Endothelial cell of umbilical vein (primary cell): ENCODE data around the gene EVI2B. TPM values are rescaled to one million over a fixed set of nuclear protein-coding genes. Genes with fewer than 3 reads are reported as not detected.
"Not testable (repeated sequence)": the region's sequence is repeated elsewhere in the genome, so short reads cannot be mapped to it uniquely, and the experiment has no call there.

Source experiments
- BruUV-seq: library from RNA; stranded (reverse); fragments of 400-500 nt; replicated peaks from 2 replicates; lab custom pipeline; 2021; lab: Mats Ljungman, UMichigan
- CTCF ChIA-PET: fragments of 300-600, 350-600 bp; sonication (Branson Sonifier 250); formaldehyde crosslinking; loops from one replicate; lab custom pipeline; 2021; ENCODE audit warnings: antibody characterized with exemption, inconsistent platforms; lab: Charles Lee
- POLR2A ChIA-PET: fragments of 300-600, 350-600 bp; sonication (Branson Sonifier 250); formaldehyde crosslinking; loops from one replicate; lab custom pipeline; 2021; ENCODE audit warnings: antibody characterized with exemption, inconsistent platforms; lab: Charles Lee
- DNase-seq: peaks from one replicate; pipeline ENCODE4 v3.0.0-alpha.2; 2011; ENCODE audit warnings: low read depth, low spot score
- FAIRE-seq: peaks from 2 replicates; lab custom pipeline; 2011; peaks lifted over from hg19 to GRCh38; lab: Jason Lieb, UNC
- H2AFZ ChIP-seq: 2 replicates; pipeline ENCODE4 v1.6.0; 2012; ENCODE audit warnings: low read depth, low read length, control low read depth, inconsistent platforms
- H3K27ac ChIP-seq: 2 replicates; pipeline ENCODE4 v1.5.1; 2011; ENCODE audit warnings: low read depth, mild to moderate bottlenecking, control low read depth, low read length, moderate library complexity; ENCODE audit not compliant: insufficient read depth
- H3K27me3 ChIP-seq, 2 experiments: 2 replicates each; pipeline versions ENCODE4 v1.6.0 to v1.6.1; 2011; ENCODE audit warnings: low read length in 2 of 2, mixed read lengths in 1 of 2; ENCODE audit not compliant: control insufficient read depth in 2 of 2, insufficient read depth in 2 of 2
- H3K36me3 ChIP-seq, 2 experiments: 2 replicates in 1 of 2; 3 replicates in 1 of 2; pipeline ENCODE4 v1.5.1; 2011; ENCODE audit warnings: low read length in 2 of 2, mild to moderate bottlenecking in 1 of 2, moderate library complexity in 1 of 2; ENCODE audit not compliant: control insufficient read depth in 2 of 2, insufficient read depth in 2 of 2; ENCODE audit errors: extremely low read depth in 1 of 2
- H3K4me1 ChIP-seq: 3 replicates; pipeline ENCODE4 v1.5.1; 2011; ENCODE audit warnings: mild to moderate bottlenecking, low read length; ENCODE audit not compliant: control insufficient read depth, insufficient read depth; ENCODE audit errors: extremely low read depth
- H3K4me2 ChIP-seq: 2 replicates; pipeline ENCODE4 v1.6.1; 2011; ENCODE audit warnings: low read length, control low read depth, mixed read lengths; ENCODE audit not compliant: insufficient read depth
- H3K4me3 ChIP-seq, 3 experiments: fragments of 200-600 bp in 1 of 3; sonication (generic), shearing (Covaris generic) in 1 of 3; replicated peaks in 1 of 3; 2 replicates each; pipeline ENCODE4 v1.5.1; 2011 to 2016; ENCODE audit warnings: control low read depth in 3 of 3, low read length in 3 of 3, mild to moderate bottlenecking in 2 of 3, inconsistent platforms in 1 of 3, low read depth in 1 of 3, moderate library complexity in 1 of 3; ENCODE audit not compliant: insufficient read depth in 1 of 3
- H3K79me2 ChIP-seq: 2 replicates; pipeline ENCODE4 v1.6.0; 2012; ENCODE audit warnings: low read length, inconsistent platforms; ENCODE audit not compliant: control insufficient read depth, insufficient read depth
- H3K9ac ChIP-seq: replicated peaks from 2 replicates; pipeline ENCODE3; 2011; ENCODE audit warnings: low read length, control low read depth; ENCODE audit not compliant: insufficient read depth; ENCODE audit errors: extremely low read depth
- H3K9me1 ChIP-seq: replicated peaks from 3 replicates; pipeline ENCODE4 v1.6.0; 2011; ENCODE audit warnings: mild to moderate bottlenecking, low read length; ENCODE audit not compliant: control insufficient read depth, insufficient read depth; ENCODE audit errors: extremely low read depth
- H3K9me3 ChIP-seq: replicated peaks from 2 replicates; pipeline ENCODE4 v1.5.1; 2012; ENCODE audit warnings: low read length, inconsistent platforms; ENCODE audit not compliant: control insufficient read depth, insufficient read depth
- H4K20me1 ChIP-seq: replicated peaks from 2 replicates; pipeline ENCODE3; 2011; ENCODE audit warnings: mild to moderate bottlenecking, low read length; ENCODE audit not compliant: control insufficient read depth, insufficient read depth; ENCODE audit errors: extremely low read depth
- EZH2 ChIP-seq: IDR thresholded peaks from 2 replicates; pipeline ENCODE4 v1.6.1; 2012; ENCODE audit warnings: borderline replicate concordance, low read depth, mild to moderate bottlenecking, moderate library complexity, low read length, inconsistent platforms; ENCODE audit not compliant: severe bottlenecking
- FOS ChIP-seq: IDR thresholded peaks from 2 replicates; pipeline ENCODE4 v1.6.1; 2011; ENCODE audit warnings: mild to moderate bottlenecking, low read length, moderate library complexity, borderline replicate concordance; ENCODE audit not compliant: insufficient read depth
- GATA2 ChIP-seq: IDR thresholded peaks from 2 replicates; pipeline ENCODE4 v1.7.0; 2011; ENCODE audit warnings: low read depth, mild to moderate bottlenecking, moderate library complexity, mixed read lengths, low read length; ENCODE audit not compliant: insufficient read length, insufficient read depth
- JUN ChIP-seq: IDR thresholded peaks from 2 replicates; pipeline ENCODE4 v1.6.1; 2011; ENCODE audit warnings: borderline replicate concordance, low read depth; ENCODE audit not compliant: insufficient read length, insufficient read depth
- POLR2A ChIP-seq: IDR thresholded peaks from 2 replicates; pipeline ENCODE4 v1.6.1; 2012; ENCODE audit warnings: low read depth, mild to moderate bottlenecking, control low read depth, low read length
- dilution Hi-C: fragments of 300-500 bp; cut with MboI; formaldehyde crosslinking; loops from one replicate; pipeline ENCODE4 v1.15.0; 2019; ENCODE audit warnings: low sequenced_read_pairs; ENCODE audit not compliant: extremely low pct_ligation_motif_present
- intact Hi-C: fragments of 100-400 bp; cut with micrococcal nuclease; formaldehyde crosslinking; loops from one replicate; pipeline ENCODE4 v1.10.0; 2022
- polyA plus RNA-seq, 4 experiments: library from polyadenylated mRNA; depleted of rRNA in 3 of 4; stranded (reverse) in 3 of 4; unstranded in 1 of 4; fragments of >200 nt; gene quantifications; 2 replicates each; pipeline versions ENCODE4 v1.2.1 to v1.2.3, GENCODE V29; 2011 to 2012; ENCODE audit warnings: missing spikeins in 1 of 4
- total RNA-seq: library from RNA; stranded (reverse); gene quantifications from 2 replicates; pipeline ENCODE4 v1.2.3, GENCODE V29; 2021

EVI2B gene
- total and polyA plus RNA-seq, 2 donors (not counting 3 experiments of a cell fraction or from before 2014, with no cell fraction given) = 1.7 to 1.9 TPM

GRCh38 chr17:31355935-31356334, 42.1 kb upstream of the EVI2B start:
- Histone ChIP-seq H2AFZ (no peak overlapping the region), H3K27ac (no peak overlapping the region), H3K9me3 (no peaks in the 10 kb centered on the region), H3K9ac (no peak overlapping the region), H3K4me1 (no peaks in the 10 kb centered on the region), H3K4me3 (no peak overlapping the region), H3K27me3 (no peaks in the 10 kb centered on the region), H4K20me1 (no peaks in the 10 kb centered on the region), H3K79me2 (no peaks in the 10 kb centered on the region), H3K4me2 (no peak overlapping the region), H3K9me1 (no peaks in the 10 kb centered on the region), H3K36me3 (peaks cover 0 to 5% of the 10 kb centered on the region in 2 experiments)
- ChIA-PET POLR2A (no interaction called here), CTCF (interaction anchor here (1.9 kb wide), 1 partner anchor 12 kb away, joined by 6 read pairs; no protein-coding TSS in a partner anchor)
- FAIRE-seq = no peak
- intact Hi-C loops = no loop called here
- TF ChIP-seq FOS (no peak), POLR2A (no peak), JUN (no peak)
- DNase-seq = no peak
- dilution Hi-C loops = no loop called here
- no TSS peak for BruUV-seq

- DNase-seq (no peak), FAIRE-seq (no peak)
- Histone ChIP-seq H2AFZ (no peak overlapping the region), H4K20me1 (no peaks in the 10 kb centered on the region), H3K36me3 (peaks cover 0 to 2% of the 10 kb centered on the region in 2 experiments), H3K4me2 (no peak overlapping the region), H3K9me3 (no peaks in the 10 kb centered on the region), H3K27ac (no peak overlapping the region), H3K4me3 (no peak overlapping the region), H3K27me3 (no peaks in the 10 kb centered on the region), H3K9me1 (no peaks in the 10 kb centered on the region), H3K9ac (no peak overlapping the region), H3K4me1 (no peaks in the 10 kb centered on the region), H3K79me2 (no peaks in the 10 kb centered on the region)
- dilution Hi-C loops = no loop called here
- BruUV-seq = no TSS peak
- CTCF ChIA-PET = interaction anchor here (0.6 to 1.0 kb wide), 2 partner anchors 37 to 40 kb away, joined by 3 to 4 read pairs; no protein-coding TSS in a partner anchor
- POLR2A ChIA-PET = no interaction called here
- intact Hi-C loops = no loop called here
- TF ChIP-seq EZH2 (no peak), GATA2 (no peak)
Observed at GRCh38 chr17:31349454-31349853, 35.6 kb upstream of the EVI2B start.

- DNase-seq, H3K27me3 ChIP-seq, H2AFZ ChIP-seq, H3K4me1 ChIP-seq, H4K20me1 ChIP-seq, H3K9ac ChIP-seq, intact Hi-C loops, BruUV-seq, H3K4me3 ChIP-seq, CTCF ChIA-PET, H3K9me1 ChIP-seq, dilution Hi-C loops, H3K4me2 ChIP-seq, FAIRE-seq, H3K36me3 ChIP-seq, H3K27ac ChIP-seq, H3K9me3 ChIP-seq, POLR2A ChIA-PET, H3K79me2 ChIP-seq: not testable (repeated sequence)
Observed at GRCh38 chr17:31345191-31345747, 31.4 kb upstream of the EVI2B start.
